Renal cortical epithelial cell (primary cell): ENCODE measurements around the gene MYPOP. TPM values are rescaled to one million over a fixed set of nuclear protein-coding genes. Genes with fewer than 3 reads are reported as not detected.
A peak's percentile ranks its signal among the peaks of the same experiment; 100 is the strongest.

Experiments
- DNase-seq: peaks from one replicate; pipeline ENCODE4 v3.0.0-alpha.2; 2011; ENCODE audit warnings: low read depth
- total RNA-seq: library from RNA; depleted of rRNA; stranded (reverse); fragments of >200 nt; gene quantifications from 2 replicates; pipeline ENCODE4 v1.2.3, GENCODE V29; 2014

The MYPOP gene
- total RNA-seq, 1 donor from 2014 or later: 2.5 TPM

GRCh38 chr19:45863335-45863839, 39.0 kb downstream of the MYPOP start:
- no peak for DNase-seq

GRCh38 chr19:45862564-45863334, 39.7 kb downstream of the MYPOP start, which contains the start of gene SYMPK:
Gene SYMPK (minus strand): TSS chr19:45863147. CDS start chr19:45854495, 8,652 bp downstream.
- peak; percentile 96 for DNase-seq

GRCh38 chr19:45862271-45862563, 40.2 kb downstream of the MYPOP start:
- DNase-seq: no peak

GRCh38 chr19:45860359-45861259, 41.8 kb downstream of the MYPOP start:
- no peak for DNase-seq

- DNase-seq: no peak
Measured at GRCh38 chr19:45854167-45854778, 48.1 kb downstream of the MYPOP start.

GRCh38 chr19:45852983-45853382, 49.4 kb downstream of the MYPOP start:
- DNase-seq: no peak

- DNase-seq: no peak
Measured at GRCh38 chr19:45852145-45852750, 50.2 kb downstream of the MYPOP start.

GRCh38 chr19:45848922-45849321, 53.5 kb downstream of the MYPOP start:
- no peak for DNase-seq

GRCh38 chr19:45847663-45848062, 54.8 kb downstream of the MYPOP start:
- no peak for DNase-seq

- DNase-seq: no peak
Measured at GRCh38 chr19:45842198-45842597, 60.2 kb downstream of the MYPOP start.

Other genes with a start within 250 kb of the MYPOP start
- 0.50 and 1.0 TPM in 2 replicates for gene GIPR, start 234.4 kb downstream of the MYPOP start, total RNA-seq
- 120 and 333 TPM in 2 replicates for gene SNRPD2, start 210.7 kb downstream of the MYPOP start, total RNA-seq
- gene QPCTL, start 209.9 kb downstream of the MYPOP start, total RNA-seq: 10.9 and 24.1 TPM in 2 replicates
- gene FBXO46, start 171.7 kb downstream of the MYPOP start, total RNA-seq: 4.5 and 9.0 TPM in 2 replicates
- gene MEIOSIN, start 169.2 kb downstream of the MYPOP start, total RNA-seq: not detected in 2 replicates
- gene SIX5, start 133.4 kb downstream of the MYPOP start, total RNA-seq: 6.3 and 12.9 TPM in 2 replicates
- 6.1 and 32.3 TPM in 2 replicates for gene DMPK, start 120.1 kb downstream of the MYPOP start, total RNA-seq
- gene DMWD, start 109.8 kb downstream of the MYPOP start, total RNA-seq: 24.0 and 37.0 TPM in 2 replicates
- 0.10 TPM in 1 of 2 replicates, not detected in the other for gene RSPH6A, start 87.3 kb downstream of the MYPOP start, total RNA-seq
- 16.3 and 55.0 TPM in 2 replicates for gene SYMPK, start 39.5 kb downstream of the MYPOP start, total RNA-seq
- gene FOXA3, start 38.3 kb downstream of the MYPOP start, total RNA-seq: 0.52 and 1.5 TPM in 2 replicates
- gene IRF2BP1, start 16.5 kb downstream of the MYPOP start, total RNA-seq: 23.1 and 27.6 TPM in 2 replicates
- not detected in 2 replicates for gene NANOS2, start 12.2 kb upstream of the MYPOP start, total RNA-seq
- under 0.01 TPM in 1 of 2 replicates, not detected in the other for gene NOVA2, start 71.3 kb upstream of the MYPOP start, total RNA-seq
- gene CCDC61, start 92.9 kb upstream of the MYPOP start, total RNA-seq: 6.1 and 7.5 TPM in 2 replicates
- gene PGLYRP1, start 120.4 kb upstream of the MYPOP start, total RNA-seq: not detected in 2 replicates
- gene IGFL4, start 138.4 kb upstream of the MYPOP start, total RNA-seq: not detected in 2 replicates
- gene IGFL3, start 222.1 kb upstream of the MYPOP start, total RNA-seq: not detected in 2 replicates
- not detected in 2 replicates for gene IGFL2, start 245.6 kb upstream of the MYPOP start, total RNA-seq